Testis (tissue), 3 donors: ENCODE results near the gene DAZAP1. TPM values are rescaled to one million over a fixed set of nuclear protein-coding genes. Genes with fewer than 3 reads are reported as not detected.

ENCODE experiments used
- DNase-seq: peaks from one replicate; pipeline ENCODE4 v3.0.0-alpha.2; 2019
- H3K27ac ChIP-seq, 2 donors: fragments of 200-600 bp; sonication (generic); one replicate each; pipeline ENCODE4 v1.5.1; 2019
- H3K27me3 ChIP-seq: fragments of 200-600 bp; sonication (generic); one replicate; pipeline ENCODE4 v1.5.1; 2019
- H3K36me3 ChIP-seq: fragments of 200-600 bp; sonication (generic); one replicate; pipeline ENCODE4 v1.5.1; 2017; ENCODE audit warnings: low read depth; ENCODE audit errors: missing control alignments
- H3K4me1 ChIP-seq: fragments of 200-600 bp; sonication (generic); one replicate; pipeline ENCODE4 v1.5.1; 2019
- H3K4me3 ChIP-seq, 2 donors: fragments of 200-600 bp; sonication (generic); one replicate each; pipeline ENCODE4 v1.5.1; 2017 to 2019
- H3K9me3 ChIP-seq: fragments of 200-600 bp; sonication (generic); one replicate; pipeline ENCODE4 v1.5.1; 2017
- POLR2A ChIP-seq: fragments of 450-650 bp; IDR thresholded peaks from one replicate; pipeline ENCODE4 v1.6.1; 2017; ENCODE audit warnings: antibody characterized with exemption, mild to moderate bottlenecking, moderate library complexity
- WGBS, 2 donors: methylation state at CpG; one replicate each; pipeline ENCODE4 v1.1.5; 2018; 5-methylcytosine and 5-hydroxymethylcytosine counted together
- intact Hi-C: fragments of 100-400 bp; cut with DNase I; formaldehyde crosslinking; loops from one replicate; pipeline ENCODE4 v1.15.1; 2023; ENCODE audit warnings: low total_unique reads
- polyA plus RNA-seq: library from polyadenylated mRNA; stranded (reverse); fragments of 350-450 nt; fragmentation: Illumina TruSeq; extraction: RNeasy Lipid Tissue Mini Kit (QIAGEN cat#74804); gene quantifications from one replicate; pipeline ENCODE4 v1.2.3, GENCODE V29; 2014; ENCODE audit warnings: low read depth, low replicate concordance; ENCODE audit not compliant: insufficient read depth
- total RNA-seq, 2 donors: library from RNA; depleted of rRNA; stranded (reverse); fragments of >200 nt; gene quantifications; one replicate each; pipeline ENCODE4 v1.2.3, GENCODE V29; 2016
- TF ChIP-seq, protein P1 (sequence below), 3 experiments: fragments of 450-650 bp in 2 of 3; fragments of 200-600 bp in 1 of 3; sonication (generic) in 1 of 3; IDR thresholded peaks; one replicate each; pipeline ENCODE4 v1.5.1; 2016 to 2019; ENCODE audit warnings: antibody characterized with exemption in 3 of 3, mild to moderate bottlenecking in 2 of 3, moderate library complexity in 1 of 3

Gene DAZAP1
- total and polyA plus RNA-seq, 3 donors from 2014 or later = 97.9 to 215 (median 99.6) TPM

DNA sequence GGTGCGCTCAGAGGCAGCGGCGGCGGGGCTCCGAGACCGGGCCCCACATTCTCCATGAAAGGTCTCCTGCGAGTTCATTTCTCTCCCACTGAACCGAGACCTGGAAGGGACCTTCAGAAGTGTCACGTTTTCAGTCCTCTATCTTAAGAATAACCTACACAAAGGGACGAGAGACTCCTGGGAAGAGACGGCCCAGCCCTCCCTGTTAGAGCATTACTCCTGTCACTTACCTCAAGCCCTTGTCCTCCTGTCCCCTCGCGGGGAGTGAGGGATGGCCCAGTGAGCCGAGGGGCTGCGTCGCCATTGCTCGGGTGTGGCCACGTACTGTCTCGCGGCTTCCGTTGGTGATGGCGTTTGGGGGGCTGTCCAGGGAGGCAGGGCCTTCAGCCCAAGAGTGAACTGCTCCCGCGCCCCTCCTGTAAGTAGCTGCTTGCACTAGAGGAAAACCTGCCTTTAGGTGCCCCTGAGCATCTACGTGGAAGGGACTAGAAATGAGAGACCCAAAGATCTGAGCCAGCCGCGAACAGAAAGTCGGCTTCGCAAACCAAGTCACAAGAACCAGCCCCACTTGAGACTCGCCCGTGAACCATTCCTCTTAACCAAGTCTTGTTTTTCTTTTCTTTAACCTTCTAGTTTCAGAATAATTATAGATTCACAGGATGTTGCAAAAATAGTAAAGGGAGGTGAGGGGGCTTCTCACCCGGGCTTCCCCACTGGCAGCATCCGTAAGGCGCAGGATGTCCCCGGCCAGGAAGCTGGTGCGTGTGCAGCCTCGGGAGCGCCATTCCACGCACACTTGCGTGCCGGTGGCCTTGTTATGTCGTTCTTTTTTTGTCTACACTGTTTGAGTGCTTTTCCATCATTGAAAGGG is 44.8 kb upstream of the DAZAP1 start:
- H3K27ac ChIP-seq = peak overlapping the region in 1 of 2 donors; percentile 51
- intact Hi-C loops = no loop called here

DNA sequence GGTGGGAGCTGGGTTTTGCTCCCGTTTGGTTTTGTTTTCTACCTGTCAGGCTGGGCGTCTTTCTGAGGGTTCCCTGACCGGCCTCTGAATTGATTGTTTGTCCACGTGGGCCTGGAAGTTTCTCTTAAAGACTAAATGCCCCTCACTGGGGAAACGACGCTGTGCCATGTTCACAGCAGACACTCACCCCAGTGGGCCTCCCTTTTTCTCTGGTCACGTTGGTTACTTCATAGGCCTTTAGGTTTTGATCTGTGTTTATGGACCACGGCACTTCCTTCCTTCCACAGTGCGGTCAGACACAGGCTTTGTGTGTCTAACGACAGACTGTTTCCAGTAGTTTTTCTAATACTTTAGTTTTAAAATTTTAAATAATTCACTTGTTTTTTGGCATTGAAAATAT is 43.8 kb upstream of the DAZAP1 start:
- H3K36me3 ChIP-seq = no peaks in the 10 kb centered on the region
- H3K4me3 ChIP-seq = no peak overlapping the region
- peaks cover 28% of the 10 kb centered on the region for H3K4me1 ChIP-seq
- TF ChIP-seq POLR2A = no peak
- TF ChIP-seq, protein P1, sequence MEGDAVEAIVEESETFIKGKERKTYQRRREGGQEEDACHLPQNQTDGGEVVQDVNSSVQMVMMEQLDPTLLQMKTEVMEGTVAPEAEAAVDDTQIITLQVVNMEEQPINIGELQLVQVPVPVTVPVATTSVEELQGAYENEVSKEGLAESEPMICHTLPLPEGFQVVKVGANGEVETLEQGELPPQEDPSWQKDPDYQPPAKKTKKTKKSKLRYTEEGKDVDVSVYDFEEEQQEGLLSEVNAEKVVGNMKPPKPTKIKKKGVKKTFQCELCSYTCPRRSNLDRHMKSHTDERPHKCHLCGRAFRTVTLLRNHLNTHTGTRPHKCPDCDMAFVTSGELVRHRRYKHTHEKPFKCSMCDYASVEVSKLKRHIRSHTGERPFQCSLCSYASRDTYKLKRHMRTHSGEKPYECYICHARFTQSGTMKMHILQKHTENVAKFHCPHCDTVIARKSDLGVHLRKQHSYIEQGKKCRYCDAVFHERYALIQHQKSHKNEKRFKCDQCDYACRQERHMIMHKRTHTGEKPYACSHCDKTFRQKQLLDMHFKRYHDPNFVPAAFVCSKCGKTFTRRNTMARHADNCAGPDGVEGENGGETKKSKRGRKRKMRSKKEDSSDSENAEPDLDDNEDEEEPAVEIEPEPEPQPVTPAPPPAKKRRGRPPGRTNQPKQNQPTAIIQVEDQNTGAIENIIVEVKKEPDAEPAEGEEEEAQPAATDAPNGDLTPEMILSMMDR (IDR thresholded peaks at IDR 0.05) = no peak
- H3K9me3 ChIP-seq = no peaks in the 10 kb centered on the region
- no peak overlapping the region for H3K27ac ChIP-seq
- intact Hi-C loops = no loop called here
- no peak for DNase-seq
- H3K27me3 ChIP-seq = no peaks in the 10 kb centered on the region
- 84 to 85% methylated on average over 10 of the region's 10 CpGs for WGBS, 2 donors

More for the DNA sequence above, 44.8 kb upstream of the DAZAP1 start:
- DNase-seq = no peak
- no peaks in the 10 kb centered on the region for H3K36me3 ChIP-seq
- H3K4me1 ChIP-seq = peaks cover 28% of the 10 kb centered on the region
- H3K9me3 ChIP-seq = no peaks in the 10 kb centered on the region
- no peaks in the 10 kb centered on the region for H3K27me3 ChIP-seq
- no peak overlapping the region for H3K4me3 ChIP-seq
- 89 to 90% methylated on average over 39 to 42 of the region's 42 CpGs for WGBS, 2 donors
- TF ChIP-seq, protein P1 (IDR thresholded peaks at IDR 0.05) = no peak
- no peak for TF ChIP-seq POLR2A

DNA sequence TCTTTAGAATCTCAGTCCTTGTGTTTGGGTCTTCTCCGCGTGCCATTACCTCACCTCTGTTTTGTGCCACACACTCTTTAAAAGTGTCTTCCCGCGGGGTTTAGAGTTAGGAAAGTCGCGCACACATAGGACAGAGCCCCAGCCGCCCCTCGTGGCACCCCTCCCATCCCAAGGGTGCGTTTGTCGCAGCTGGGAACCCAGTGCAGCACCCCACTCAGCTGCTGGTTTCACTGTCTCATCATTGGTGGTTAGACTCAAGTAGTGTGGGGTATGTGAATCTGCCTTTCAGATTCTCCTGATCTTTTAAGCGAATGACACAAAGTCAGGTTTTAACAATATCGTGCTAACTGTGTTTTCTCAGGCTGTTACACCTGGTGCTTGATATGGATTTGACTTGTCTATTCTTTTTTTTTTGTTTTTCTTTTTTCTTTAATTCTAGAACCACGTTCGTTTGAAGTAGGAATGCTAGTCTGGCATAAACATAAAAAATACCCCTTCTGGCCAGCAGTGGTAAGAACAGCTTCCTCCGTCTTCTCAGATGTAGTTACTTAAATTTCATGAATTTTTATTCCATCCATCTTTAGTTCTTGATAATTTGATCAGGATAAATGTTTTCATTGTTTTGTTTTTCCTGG is 43.2 kb upstream of the DAZAP1 start:
- H3K4me1 ChIP-seq = peaks cover 28% of the 10 kb centered on the region
- no peaks in the 10 kb centered on the region for H3K27me3 ChIP-seq
- no peak for TF ChIP-seq POLR2A
- TF ChIP-seq, protein P1 (IDR thresholded peaks at IDR 0.05) = peak; percentile 28 to 44 (median 36)
- intact Hi-C loops = no loop called here
- H3K27ac ChIP-seq = no peak overlapping the region
- 82 to 89% methylated on average over 15 of the region's 15 CpGs for WGBS, 2 donors
- DNase-seq = no peak
- H3K4me3 ChIP-seq = no peak overlapping the region
- no peaks in the 10 kb centered on the region for H3K36me3 ChIP-seq
- H3K9me3 ChIP-seq = no peaks in the 10 kb centered on the region

DNA sequence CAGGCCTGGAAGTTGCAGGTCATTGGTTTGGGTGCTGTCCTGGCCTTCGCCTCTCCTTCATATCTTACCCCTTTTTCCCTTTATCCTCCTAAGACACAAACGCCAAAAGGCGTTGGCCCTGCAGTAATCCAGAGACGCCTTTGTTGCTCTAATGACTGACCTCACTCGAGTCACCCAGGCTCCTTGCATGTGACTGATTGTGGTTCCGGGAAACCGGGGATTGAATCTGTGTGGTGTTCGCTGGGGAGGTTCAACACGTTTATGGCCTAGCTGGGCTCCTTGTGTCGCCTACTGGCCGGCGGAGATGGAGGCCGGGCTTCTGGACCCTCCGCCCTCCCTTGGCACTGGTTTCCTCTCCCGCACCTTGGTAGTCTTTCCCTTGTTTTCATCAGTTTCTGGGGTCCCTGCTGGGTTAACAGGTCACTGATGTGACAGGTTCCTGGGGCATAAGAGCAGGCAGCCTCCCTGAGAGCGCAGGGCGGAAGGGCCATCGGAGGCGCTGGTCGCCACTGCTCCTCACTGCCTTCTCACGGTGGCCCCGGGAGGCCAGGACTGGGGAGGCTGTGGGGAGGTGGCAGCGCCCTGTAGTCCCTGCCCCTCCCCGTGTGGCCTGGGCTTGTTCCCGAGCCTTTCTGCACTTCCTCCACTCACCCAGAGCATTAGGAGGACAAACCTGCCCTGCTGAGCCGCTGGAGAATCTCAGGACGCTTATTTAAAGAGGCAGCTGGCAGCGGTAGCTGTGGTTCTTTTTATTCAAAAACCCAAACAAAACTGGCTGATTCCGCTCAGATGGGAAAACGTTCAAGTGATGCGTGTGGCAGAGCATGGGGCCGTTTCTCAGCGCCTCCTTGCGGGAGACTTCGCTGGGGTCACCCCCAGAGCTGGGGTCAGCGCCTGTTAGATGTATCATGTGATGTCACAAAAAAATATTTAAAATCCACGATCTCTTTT is 41.8 kb upstream of the DAZAP1 start:
- TF ChIP-seq, protein P1 (IDR thresholded peaks at IDR 0.05) = no peak
- no peak for TF ChIP-seq POLR2A
- 87% methylated on average over 34 to 37 of the region's 37 CpGs for WGBS, 2 donors
- Histone ChIP-seq H3K4me1 (peaks cover 21% of the 10 kb centered on the region), H3K4me3 (no peak overlapping the region), H3K9me3 (no peaks in the 10 kb centered on the region), H3K27me3 (no peaks in the 10 kb centered on the region), H3K27ac (no peak overlapping the region), H3K36me3 (no peaks in the 10 kb centered on the region)
- DNase-seq = no peak
- intact Hi-C loops = no loop called here
